ENCODE results near the gene USP13.
"Not testable (repeated sequence)": the region's sequence is repeated elsewhere in the genome, so short reads cannot be mapped to it uniquely, and the experiment has no call there.

USP13 gene

GRCh38 chr3:179734497-179735281, 81.8 kb downstream of the USP13 start:
- DNase-seq (ENCODE audit: low read depth in 2 of 2): no peak

GRCh38 chr3:179735321-179735720, 82.5 kb downstream of the USP13 start:
- DNase-seq (ENCODE audit: low read depth in 2 of 2): no peak

GRCh38 chr3:179738998-179739397, 86.2 kb downstream of the USP13 start:
- DNase-seq (ENCODE audit: low read depth in 2 of 2): no peak

- DNase-seq (ENCODE audit: low read depth in 2 of 2): no peak
Measured at GRCh38 chr3:179739816-179740594, 87.2 kb downstream of the USP13 start.

GRCh38 chr3:179743913-179744312, 91.1 kb downstream of the USP13 start:
- no peak for DNase-seq (ENCODE audit: low read depth in 2 of 2)

- no peak for DNase-seq (ENCODE audit: low read depth in 2 of 2)
Measured at GRCh38 chr3:179744667-179745066, 91.8 kb downstream of the USP13 start.

- DNase-seq (ENCODE audit: low read depth in 2 of 2): no peak
Measured at GRCh38 chr3:179745079-179745478, 92.2 kb downstream of the USP13 start.

- no peak for DNase-seq (ENCODE audit: low read depth in 2 of 2)
Measured at GRCh38 chr3:179745716-179746115, 92.9 kb downstream of the USP13 start.

- DNase-seq (ENCODE audit: low read depth in 2 of 2): no peak
Measured at GRCh38 chr3:179750720-179751328, 98.0 kb downstream of the USP13 start.

- no peak for DNase-seq (ENCODE audit: low read depth in 2 of 2)
Measured at GRCh38 chr3:179760944-179761343, 108.1 kb downstream of the USP13 start.

GRCh38 chr3:179765396-179765795, 112.6 kb downstream of the USP13 start:
- DNase-seq (ENCODE audit: low read depth in 2 of 2): no peak

GRCh38 chr3:179766416-179767133, 113.7 kb downstream of the USP13 start:
- no peak for DNase-seq (ENCODE audit: low read depth in 2 of 2)

- DNase-seq (ENCODE audit: low read depth in 2 of 2): no peak
Measured at GRCh38 chr3:179768080-179768479, 115.2 kb downstream of the USP13 start.

GRCh38 chr3:179769411-179770247, 116.8 kb downstream of the USP13 start:
- DNase-seq (ENCODE audit: low read depth in 2 of 2): no peak

- DNase-seq (ENCODE audit: low read depth in 2 of 2): no peak
Measured at GRCh38 chr3:179771797-179772196, 119.0 kb downstream of the USP13 start.

- no peak for DNase-seq (ENCODE audit: low read depth in 2 of 2)
Measured at GRCh38 chr3:179772297-179772696, 119.5 kb downstream of the USP13 start.

GRCh38 chr3:179775416-179776122, 122.7 kb downstream of the USP13 start:
- no peak for DNase-seq (ENCODE audit: low read depth in 2 of 2)

GRCh38 chr3:179782841-179783240, 130.0 kb downstream of the USP13 start:
- DNase-seq (ENCODE audit: low read depth in 2 of 2): not testable (repeated sequence)

- DNase-seq (ENCODE audit: low read depth in 2 of 2): no peak
Measured at GRCh38 chr3:179788996-179789395, 136.2 kb downstream of the USP13 start.

GRCh38 chr3:179791793-179792192, 139.0 kb downstream of the USP13 start:
- DNase-seq (ENCODE audit: low read depth in 2 of 2): no peak

Data from stimulated activated CD4-positive, alpha-beta T cell treated with anti-CD3 and anti-CD28 coated beads, Interleukin-12 subunit alpha, Interleukin-12 subunit beta, amount 100 ng/mL, for 24 hours (primary cell).